CD4-positive, alpha-beta T cell (primary cell): Measurements from ENCODE around the gene FAM163B. TPM values are rescaled to one million over a fixed set of nuclear protein-coding genes. Genes with fewer than 3 reads are reported as not detected.

Source experiments
- ATAC-seq: fragments of 200-7000 bp; cut with Tn5 transposase; one replicate; pipeline ENCODE4 v1.10.0; 2022; ENCODE audit warnings: mild to moderate bottlenecking; ENCODE audit not compliant: poor library complexity
- CTCF ChIA-PET: fragments of 350-600 bp; sonication (Branson Sonifier 250); formaldehyde crosslinking; loops from one replicate; lab custom pipeline; 2021; ENCODE audit warnings: antibody characterized with exemption, inconsistent platforms; lab: Charles Lee
- POLR2A ChIA-PET: fragments of 350-600 bp; sonication (Branson Sonifier 250); formaldehyde crosslinking; loops from one replicate; lab custom pipeline; 2021; ENCODE audit warnings: antibody characterized with exemption, inconsistent platforms; lab: Charles Lee
- DNase-seq, 14 experiments: peaks; one replicate each; pipeline ENCODE4 v3.0.0-alpha.2; 2013 to 2020; ENCODE audit warnings: mixed read lengths in 2 of 14
- H3K27ac ChIP-seq, 2 donors: one replicate each; pipeline versions ENCODE4 v1.5.1 to v1.7.0; 2013; ENCODE audit warnings: low read length in 2 of 2, low read depth in 1 of 2, mild to moderate bottlenecking in 1 of 2
- H3K27me3 ChIP-seq, 2 experiments: 1 replicate in 1 of 2; 2 replicates in 1 of 2; pipeline versions ENCODE4 v1.6.1 to v1.7.0; 2013; ENCODE audit warnings: low read length in 2 of 2, control low read depth in 1 of 2, mild to moderate bottlenecking in 1 of 2, moderate library complexity in 1 of 2; ENCODE audit not compliant: insufficient read depth in 2 of 2, control insufficient read depth in 1 of 2
- H3K36me3 ChIP-seq: one replicate; pipeline ENCODE4 v1.6.1; 2013; ENCODE audit warnings: low read length, control low read depth; ENCODE audit not compliant: insufficient read depth
- H3K4me1 ChIP-seq: one replicate; pipeline ENCODE4 v1.6.1; 2013; ENCODE audit warnings: low read length, control low read depth; ENCODE audit not compliant: insufficient read depth
- H3K4me3 ChIP-seq: one replicate; pipeline ENCODE4 v1.5.1; 2013; ENCODE audit warnings: mild to moderate bottlenecking, low read length, moderate library complexity
- H3K9me3 ChIP-seq, 2 experiments: 1 replicate in 1 of 2; 2 replicates in 1 of 2; pipeline versions ENCODE4 v1.6.1 to v1.7.0; 2013; ENCODE audit warnings: low read length in 2 of 2, mild to moderate bottlenecking in 2 of 2, control low read depth in 1 of 2, moderate library complexity in 1 of 2; ENCODE audit not compliant: control insufficient read depth in 1 of 2, insufficient read depth in 1 of 2
- H3K27ac Mint-ChIP-seq: one replicate; pipeline ENCODE4 v1.8.0; 2020; ENCODE audit warnings: mixed read lengths
- H3K27me3 Mint-ChIP-seq: one replicate; pipeline ENCODE4 v1.8.0; 2021; ENCODE audit warnings: mixed read lengths
- H3K36me3 Mint-ChIP-seq: one replicate; pipeline ENCODE4 v1.8.0; 2021; ENCODE audit warnings: low read depth, mixed read lengths
- H3K4me1 Mint-ChIP-seq: one replicate; pipeline ENCODE4 v1.8.0; 2021; ENCODE audit warnings: low read depth, mixed read lengths
- H3K4me3 Mint-ChIP-seq: one replicate; pipeline ENCODE4 v1.8.0; 2020; ENCODE audit warnings: mild to moderate bottlenecking, mixed read lengths
- H3K9me3 Mint-ChIP-seq: one replicate; pipeline ENCODE4 v1.8.0; 2020; ENCODE audit warnings: mixed read lengths
- intact Hi-C, 2 experiments: fragments of 100-400 bp; cut with DNase I in 1 of 2; cut with micrococcal nuclease in 1 of 2; formaldehyde crosslinking; loops; one replicate each; pipeline versions ENCODE4 v1.15.1 to v1.9.0; 2023 to 2025; cut with DNase I, micrococcal nuclease
- total RNA-seq, 174 experiments: library from RNA in 2 of 174; stranded (reverse) in 2 of 174; gene quantifications; one replicate each; pipeline ENCODE4 v1.2.3 and lab custom pipeline; 2021 to 2026
- TF ChIP-seq, protein P1 (sequence below): fragments of 200-600 bp; IDR thresholded peaks from one replicate; pipeline ENCODE4 v1.8.0; 2022; ENCODE audit warnings: antibody characterized with exemption, mild to moderate bottlenecking

Gene FAM163B
- total RNA-seq, 2 experiments from 2014 or later: not detected

DNA sequence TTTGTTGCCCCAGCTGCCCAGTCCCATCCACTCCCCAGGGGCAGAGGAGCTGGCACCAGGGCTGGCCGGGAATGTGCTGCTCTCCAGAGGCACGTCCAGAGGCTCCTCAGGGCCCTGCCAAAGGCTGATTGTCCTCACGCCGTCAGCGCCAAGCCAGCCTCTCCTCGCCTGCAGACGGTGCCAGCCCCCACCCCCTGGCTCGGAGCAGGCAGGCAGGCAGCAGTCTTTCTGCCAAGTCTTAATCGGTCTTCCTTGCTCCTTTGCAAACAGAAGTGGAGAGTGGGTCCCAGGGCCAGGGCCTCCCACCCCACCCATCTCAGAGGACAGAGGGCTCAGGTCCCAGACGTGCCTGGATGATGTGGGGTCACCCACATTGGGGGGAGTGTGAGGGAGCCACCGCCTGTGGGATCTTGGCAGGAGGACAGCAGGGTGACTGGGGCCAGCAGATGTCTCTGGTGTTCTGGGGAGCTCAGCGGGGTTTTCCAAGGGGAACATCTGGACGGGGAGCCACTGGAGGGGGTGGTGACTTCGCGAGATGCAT lies 36.3 kb downstream of the FAM163B start:
- intact Hi-C loops: no loop called here
- H3K27me3 Mint-ChIP-seq: peaks cover 23% of the 10 kb centered on the region
- TF ChIP-seq, protein P1, sequence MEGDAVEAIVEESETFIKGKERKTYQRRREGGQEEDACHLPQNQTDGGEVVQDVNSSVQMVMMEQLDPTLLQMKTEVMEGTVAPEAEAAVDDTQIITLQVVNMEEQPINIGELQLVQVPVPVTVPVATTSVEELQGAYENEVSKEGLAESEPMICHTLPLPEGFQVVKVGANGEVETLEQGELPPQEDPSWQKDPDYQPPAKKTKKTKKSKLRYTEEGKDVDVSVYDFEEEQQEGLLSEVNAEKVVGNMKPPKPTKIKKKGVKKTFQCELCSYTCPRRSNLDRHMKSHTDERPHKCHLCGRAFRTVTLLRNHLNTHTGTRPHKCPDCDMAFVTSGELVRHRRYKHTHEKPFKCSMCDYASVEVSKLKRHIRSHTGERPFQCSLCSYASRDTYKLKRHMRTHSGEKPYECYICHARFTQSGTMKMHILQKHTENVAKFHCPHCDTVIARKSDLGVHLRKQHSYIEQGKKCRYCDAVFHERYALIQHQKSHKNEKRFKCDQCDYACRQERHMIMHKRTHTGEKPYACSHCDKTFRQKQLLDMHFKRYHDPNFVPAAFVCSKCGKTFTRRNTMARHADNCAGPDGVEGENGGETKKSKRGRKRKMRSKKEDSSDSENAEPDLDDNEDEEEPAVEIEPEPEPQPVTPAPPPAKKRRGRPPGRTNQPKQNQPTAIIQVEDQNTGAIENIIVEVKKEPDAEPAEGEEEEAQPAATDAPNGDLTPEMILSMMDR: no peak
- H3K9me3 Mint-ChIP-seq: no peaks in the 10 kb centered on the region
- peaks cover 8% of the 10 kb centered on the region for H3K4me1 Mint-ChIP-seq
- DNase-seq: no peak
- H3K9me3 ChIP-seq: no peaks in the 10 kb centered on the region
- H3K27ac ChIP-seq: no peak overlapping the region
- peaks cover 0 to 10% of the 10 kb centered on the region in 2 experiments for H3K27me3 ChIP-seq
- no peak for ATAC-seq
- no peaks in the 10 kb centered on the region for H3K4me1 ChIP-seq
- H3K4me3 ChIP-seq: no peak overlapping the region
- H3K36me3 ChIP-seq: no peaks in the 10 kb centered on the region
- no peak overlapping the region for H3K27ac Mint-ChIP-seq
- ChIA-PET CTCF (no interaction called here), POLR2A (no interaction called here)
- H3K36me3 Mint-ChIP-seq: no peaks in the 10 kb centered on the region
- no peak overlapping the region for H3K4me3 Mint-ChIP-seq

DNA sequence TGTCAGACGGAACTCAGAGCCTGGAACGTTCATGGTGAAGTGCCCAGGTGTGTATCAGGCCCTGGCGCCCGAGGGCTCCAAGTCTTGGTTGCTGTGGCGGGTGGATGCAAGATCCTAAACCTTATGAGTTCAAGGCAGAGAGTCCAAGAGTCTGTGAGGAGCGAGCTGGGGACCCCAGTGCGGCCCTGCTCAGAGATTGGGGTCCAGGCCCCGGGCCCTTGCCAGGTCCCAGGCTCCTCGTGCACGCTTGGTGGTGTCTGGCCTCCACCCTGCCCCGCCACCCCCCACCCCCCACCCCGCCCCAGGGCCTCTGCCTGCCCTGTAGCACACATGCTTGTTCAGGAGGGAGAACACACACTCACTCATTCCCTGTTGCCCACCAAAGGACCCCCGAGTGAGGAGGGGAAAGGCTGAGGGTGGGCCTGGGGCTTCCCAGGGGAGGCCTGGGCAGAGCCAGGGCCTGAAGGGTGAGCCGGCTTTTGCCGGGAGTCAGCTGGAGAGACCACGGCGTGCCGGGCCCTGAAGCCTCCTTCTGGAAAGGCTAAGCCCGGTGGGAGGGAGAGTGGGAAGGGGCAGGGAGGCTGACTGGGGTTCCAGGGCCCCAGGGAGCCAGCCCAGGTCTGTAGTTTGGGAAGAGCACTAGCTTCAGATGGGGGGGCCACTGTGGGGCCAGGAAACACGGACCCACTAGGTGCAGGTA lies 37.1 kb downstream of the FAM163B start:
- no peaks in the 10 kb centered on the region for H3K36me3 Mint-ChIP-seq
- Histone ChIP-seq H3K36me3 (no peaks in the 10 kb centered on the region), H3K9me3 (no peaks in the 10 kb centered on the region), H3K27ac (no peak overlapping the region), H3K27me3 (peaks cover 0 to 7% of the 10 kb centered on the region in 2 experiments), H3K4me3 (no peak overlapping the region), H3K4me1 (no peaks in the 10 kb centered on the region)
- intact Hi-C loops: no loop called here
- H3K9me3 Mint-ChIP-seq: no peaks in the 10 kb centered on the region
- no peak overlapping the region for H3K27ac Mint-ChIP-seq
- H3K4me3 Mint-ChIP-seq: no peak overlapping the region
- POLR2A ChIA-PET: no interaction called here
- DNase-seq: no peak
- peaks cover 18% of the 10 kb centered on the region for H3K27me3 Mint-ChIP-seq
- no peak for ATAC-seq
- H3K4me1 Mint-ChIP-seq: peaks cover 7% of the 10 kb centered on the region
- CTCF ChIA-PET: no interaction called here
- TF ChIP-seq, protein P1: no peak

DNA sequence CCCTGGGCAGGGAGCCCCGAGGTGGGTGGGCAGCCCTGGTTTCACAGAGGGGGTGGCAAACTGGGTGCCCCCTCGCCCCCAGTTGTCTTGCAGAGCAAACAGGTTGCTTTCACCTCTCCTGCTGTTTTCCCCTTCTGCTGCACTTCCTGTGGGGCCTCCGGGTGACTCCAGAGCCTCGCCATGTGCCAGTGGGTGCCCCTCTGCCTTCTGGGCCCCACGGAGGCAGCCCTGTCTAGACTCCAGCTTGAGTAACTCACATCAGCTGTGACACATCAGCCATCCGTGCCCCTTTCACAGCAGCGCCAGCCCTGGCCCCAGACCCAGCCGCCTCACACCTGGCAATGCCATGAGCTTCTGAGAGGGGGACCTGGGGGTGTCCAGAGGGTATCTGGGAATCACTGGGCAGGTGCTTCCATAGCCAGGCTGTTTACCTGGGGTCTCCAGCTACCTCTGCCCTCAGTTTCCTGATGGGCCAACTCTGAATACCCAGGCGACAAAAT lies 37.7 kb downstream of the FAM163B start:
- H3K27ac ChIP-seq: no peak overlapping the region
- intact Hi-C loops: no loop called here
- H3K27ac Mint-ChIP-seq: no peak overlapping the region
- ChIA-PET POLR2A (no interaction called here), CTCF (no interaction called here)
- peaks cover 0 to 5% of the 10 kb centered on the region in 2 experiments for H3K27me3 ChIP-seq
- no peak overlapping the region for H3K4me3 ChIP-seq
- H3K27me3 Mint-ChIP-seq: peaks cover 12% of the 10 kb centered on the region
- H3K36me3 ChIP-seq: no peaks in the 10 kb centered on the region
- no peaks in the 10 kb centered on the region for H3K9me3 Mint-ChIP-seq
- no peaks in the 10 kb centered on the region for H3K36me3 Mint-ChIP-seq
- H3K4me3 Mint-ChIP-seq: no peak overlapping the region
- TF ChIP-seq, protein P1: no peak
- DNase-seq (no peak), ATAC-seq (no peak)
- no peaks in the 10 kb centered on the region for H3K9me3 ChIP-seq
- no peaks in the 10 kb centered on the region for H3K4me1 ChIP-seq
- H3K4me1 Mint-ChIP-seq: peaks cover under 1% of the 10 kb centered on the region
